GM21737 (cell line): Measurements from ENCODE around the gene ERC2.
"Not testable (repeated sequence)": the region's sequence is repeated elsewhere in the genome, so short reads cannot be mapped to it uniquely, and the experiment has no call there.

Experiments used
- ATAC-seq: cut with Tn5 transposase; IDR thresholded peaks from one replicate; pipeline ENCODE4 v1.9.1; 2021; ENCODE audit warnings: mild to moderate bottlenecking, moderate library complexity; ENCODE audit not compliant: unreplicated experiment

The ERC2 gene

GRCh38 chr3:56023546-56023945, 444.7 kb downstream of the ERC2 start:
- ATAC-seq = no peak

- no peak for ATAC-seq
Measured at GRCh38 chr3:56022619-56023018, 445.6 kb downstream of the ERC2 start.

- ATAC-seq = no peak
Measured at GRCh38 chr3:56019490-56020146, 448.6 kb downstream of the ERC2 start.

- ATAC-seq = not testable (repeated sequence)
Measured at GRCh38 chr3:56015374-56015773, 452.9 kb downstream of the ERC2 start.

- ATAC-seq = no peak
Measured at GRCh38 chr3:56012721-56013120, 455.5 kb downstream of the ERC2 start.

- ATAC-seq = no peak
Measured at GRCh38 chr3:56005196-56005805, 463.0 kb downstream of the ERC2 start.

GRCh38 chr3:56003129-56003528, 465.1 kb downstream of the ERC2 start:
- ATAC-seq = no peak

- no peak for ATAC-seq
Measured at GRCh38 chr3:56001991-56002390, 466.3 kb downstream of the ERC2 start.

GRCh38 chr3:56001537-56001936, 466.7 kb downstream of the ERC2 start:
- no peak for ATAC-seq

- no peak for ATAC-seq
Measured at GRCh38 chr3:55989366-55989765, 478.9 kb downstream of the ERC2 start.

GRCh38 chr3:55988905-55989304, 479.4 kb downstream of the ERC2 start:
- no peak for ATAC-seq

GRCh38 chr3:55984626-55985025, 483.6 kb downstream of the ERC2 start:
- no peak for ATAC-seq

- ATAC-seq = no peak
Measured at GRCh38 chr3:55978953-55979352, 489.3 kb downstream of the ERC2 start.

GRCh38 chr3:55974421-55975165, 493.7 kb downstream of the ERC2 start:
- no peak for ATAC-seq

- ATAC-seq = no peak
Measured at GRCh38 chr3:55969634-55970033, 498.6 kb downstream of the ERC2 start.

GRCh38 chr3:55968331-55968730, 499.9 kb downstream of the ERC2 start:
- ATAC-seq = no peak

- ATAC-seq = no peak
Measured at GRCh38 chr3:55966566-55966965, 501.7 kb downstream of the ERC2 start.

GRCh38 chr3:55965776-55966175, 502.5 kb downstream of the ERC2 start:
- ATAC-seq = no peak

GRCh38 chr3:55964491-55964985, 503.7 kb downstream of the ERC2 start:
- ATAC-seq = no peak

- ATAC-seq = no peak
Measured at GRCh38 chr3:55963601-55964000, 504.7 kb downstream of the ERC2 start.

GRCh38 chr3:55959471-55960080, 508.7 kb downstream of the ERC2 start:
- ATAC-seq = no peak

- no peak for ATAC-seq
Measured at GRCh38 chr3:55958605-55959004, 509.7 kb downstream of the ERC2 start.
